Measurements from ENCODE around the gene ROMO1.

The ROMO1 gene

GRCh38 chr20:35731862-35732643, 32.8 kb downstream of the ROMO1 start:
- no peak for DNase-seq

- DNase-seq = no peak
Observed at GRCh38 chr20:35732644-35732982, 33.4 kb downstream of the ROMO1 start.

DNA sequence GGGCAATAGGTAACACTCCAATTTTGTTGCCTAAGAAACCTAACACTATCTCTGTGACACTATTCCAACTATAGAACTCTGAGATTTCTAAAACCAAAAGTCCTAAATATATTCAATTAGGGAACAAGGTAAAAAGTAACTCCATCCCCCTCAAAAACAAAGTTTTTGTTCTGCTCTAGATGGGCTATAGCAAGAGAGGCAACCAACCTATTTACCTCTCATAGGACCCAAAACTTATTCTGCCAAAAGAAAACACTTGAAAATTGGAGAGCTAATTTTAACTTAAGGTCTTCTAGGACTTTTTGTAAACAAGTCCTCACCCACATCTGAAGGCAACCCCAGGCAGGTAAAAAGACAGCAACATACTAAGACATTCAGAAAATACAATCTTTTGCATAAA, 35.2 kb downstream of the ROMO1 start:
- DNase-seq = no peak

- DNase-seq = no peak
Observed at GRCh38 chr20:35734777-35735649, 35.8 kb downstream of the ROMO1 start.

- no peak for DNase-seq
Observed at GRCh38 chr20:35735826-35736470, 36.7 kb downstream of the ROMO1 start.

DNA sequence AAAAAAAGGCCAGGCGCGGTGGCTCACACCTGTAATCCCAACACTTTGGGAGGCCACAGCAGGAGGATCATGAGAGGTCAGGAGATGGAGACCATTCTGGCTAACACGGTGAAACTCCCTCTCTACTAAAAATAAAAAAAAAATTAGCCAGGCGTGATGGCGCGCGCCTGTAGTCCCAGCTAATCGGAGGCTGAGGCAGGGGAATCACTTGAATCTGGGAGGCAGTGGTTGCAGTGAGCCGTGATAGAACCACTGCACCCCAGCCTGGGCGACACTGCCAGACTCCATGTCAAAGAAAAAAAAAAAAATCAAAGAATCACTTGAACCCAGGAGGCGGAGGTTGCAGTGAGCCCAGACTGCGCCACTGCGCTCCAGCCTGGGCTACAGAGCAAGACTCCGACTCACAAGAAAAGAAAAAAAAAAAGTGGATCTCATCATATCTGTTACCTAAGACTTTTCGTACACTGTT, 38.7 kb downstream of the ROMO1 start:
- DNase-seq = no peak

GRCh38 chr20:35738410-35739179, 39.4 kb downstream of the ROMO1 start:
- no peak for DNase-seq

DNA sequence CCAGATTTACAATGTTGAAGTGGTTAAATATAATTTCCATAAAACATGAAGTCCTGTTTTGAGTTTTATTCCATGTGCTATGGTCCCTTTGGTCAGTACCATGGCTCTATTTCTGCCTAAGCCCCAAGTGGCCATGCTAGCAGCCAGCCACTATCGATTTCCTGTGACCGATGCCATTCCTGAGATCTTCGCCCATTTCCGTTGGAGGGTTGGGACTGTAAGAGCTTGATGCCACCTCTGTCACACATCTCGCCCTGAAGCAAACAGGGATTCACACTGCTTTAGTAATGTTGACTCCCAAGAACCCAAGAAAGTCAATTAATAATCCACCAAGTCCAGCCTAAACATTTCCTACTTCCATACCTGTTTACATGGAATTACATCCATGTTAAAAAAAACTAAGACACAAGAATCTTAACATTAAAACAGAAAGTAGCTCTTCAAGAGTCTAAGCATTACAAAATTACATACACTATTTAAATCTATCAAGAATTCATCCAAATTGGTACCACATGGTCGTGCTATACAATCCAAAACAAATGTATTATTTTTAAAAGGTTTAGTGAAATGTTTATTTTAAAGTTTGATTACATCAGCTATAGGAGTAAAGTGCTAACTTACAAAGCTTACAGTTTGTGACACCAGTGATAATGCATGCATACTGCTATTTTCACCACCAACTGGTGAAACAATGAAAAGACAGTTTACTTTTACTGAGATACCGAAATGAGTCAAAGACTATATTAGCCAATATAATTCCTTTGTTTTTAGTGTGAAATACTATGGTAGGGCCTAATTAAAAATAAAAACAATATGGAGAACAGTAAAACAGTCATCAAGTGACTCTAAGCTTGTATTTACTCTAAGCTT, 40.3 kb downstream of the ROMO1 start:
- peak in 2 of 4 experiments; percentile 53 to 57 for DNase-seq

GRCh38 chr20:35741892-35742740, 42.9 kb downstream of the ROMO1 start, which contains the start of gene RBM39:
RBM39 (minus strand) TSS chr20:35742260; CDS start chr20:35740874, 1,386 bp downstream.
- DNase-seq = peak; percentile 100

- DNase-seq = peak; percentile 56 to 82 (median 70)
Observed at GRCh38 chr20:35742741-35743523, 43.7 kb downstream of the ROMO1 start.

DNA sequence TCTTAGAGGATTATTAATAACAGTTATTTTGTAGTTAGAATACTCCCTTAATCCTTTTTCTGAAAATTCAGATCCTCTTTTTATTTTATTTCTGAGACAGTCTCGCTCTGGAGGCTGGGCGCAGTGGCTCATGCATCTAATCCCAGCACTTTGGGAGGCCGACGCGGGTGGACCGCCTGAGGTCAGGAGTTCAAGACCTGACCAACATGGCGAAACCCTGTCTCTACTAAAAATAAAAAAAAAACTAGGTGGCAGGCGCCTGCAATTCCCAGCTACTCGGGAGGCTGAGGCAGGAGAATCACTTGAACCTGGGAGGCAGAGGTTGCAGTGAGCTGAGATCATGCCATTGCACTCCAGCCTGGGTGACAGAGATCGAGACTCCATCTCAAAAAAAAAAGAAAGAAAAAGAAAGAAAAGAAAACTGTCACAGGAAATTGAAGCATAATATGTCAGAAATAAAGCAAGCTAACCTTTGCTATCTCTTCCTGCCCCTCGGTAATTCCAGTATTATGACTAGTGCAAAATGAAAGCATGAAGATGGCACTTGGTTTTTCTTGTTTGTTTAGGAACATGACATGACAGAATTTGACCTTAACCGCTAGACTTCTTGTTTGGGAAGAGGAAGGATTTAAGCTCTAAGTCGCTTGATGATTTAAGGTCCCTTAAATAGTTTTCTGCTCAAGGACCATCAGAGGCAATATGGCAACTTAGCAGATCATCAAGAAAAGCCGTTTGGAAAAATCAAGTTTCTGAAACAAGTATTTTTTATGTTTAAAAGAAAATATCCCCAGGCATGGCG, 44.7 kb downstream of the ROMO1 start:
- peak; percentile 56 to 84 (median 78) for DNase-seq

- DNase-seq = peak in 1 of 4 experiments; percentile 11
Observed at GRCh38 chr20:35744492-35744841, 45.3 kb downstream of the ROMO1 start.

All from suppressor macrophage (primary cell).